SKM-1 (cell line): ENCODE measurements around the gene POU2AF3.
"Not testable (repeated sequence)": the region's sequence is repeated elsewhere in the genome, so short reads cannot be mapped to it uniquely, and the experiment has no call there.

Experiments used
- DNase-seq: peaks from one replicate; lab custom pipeline; 2025; ENCODE audit not compliant: unreplicated experiment; lab: John Stamatoyannopoulos, UW

The POU2AF3 gene

DNA sequence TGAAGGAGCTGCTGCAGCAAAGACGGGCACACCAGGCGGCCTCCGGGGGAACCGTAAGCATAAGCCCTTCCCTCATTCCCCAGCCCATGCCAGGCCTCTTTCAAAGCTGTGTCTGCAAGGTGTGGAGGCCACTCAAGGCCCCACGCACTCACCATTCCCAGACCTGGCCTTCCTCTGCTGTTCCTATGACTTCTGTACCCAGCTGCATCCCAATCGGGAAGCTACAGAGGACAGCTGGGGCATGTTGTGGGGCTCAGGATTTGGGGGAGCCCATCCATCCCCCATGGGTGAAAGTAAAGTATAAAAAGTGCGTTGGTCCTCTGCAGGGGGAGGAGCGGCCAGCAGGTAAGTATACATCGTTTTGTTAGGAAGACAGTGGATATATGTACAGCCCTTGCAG, 2.2 kb downstream of the POU2AF3 start:
- DNase-seq = no peak

DNA sequence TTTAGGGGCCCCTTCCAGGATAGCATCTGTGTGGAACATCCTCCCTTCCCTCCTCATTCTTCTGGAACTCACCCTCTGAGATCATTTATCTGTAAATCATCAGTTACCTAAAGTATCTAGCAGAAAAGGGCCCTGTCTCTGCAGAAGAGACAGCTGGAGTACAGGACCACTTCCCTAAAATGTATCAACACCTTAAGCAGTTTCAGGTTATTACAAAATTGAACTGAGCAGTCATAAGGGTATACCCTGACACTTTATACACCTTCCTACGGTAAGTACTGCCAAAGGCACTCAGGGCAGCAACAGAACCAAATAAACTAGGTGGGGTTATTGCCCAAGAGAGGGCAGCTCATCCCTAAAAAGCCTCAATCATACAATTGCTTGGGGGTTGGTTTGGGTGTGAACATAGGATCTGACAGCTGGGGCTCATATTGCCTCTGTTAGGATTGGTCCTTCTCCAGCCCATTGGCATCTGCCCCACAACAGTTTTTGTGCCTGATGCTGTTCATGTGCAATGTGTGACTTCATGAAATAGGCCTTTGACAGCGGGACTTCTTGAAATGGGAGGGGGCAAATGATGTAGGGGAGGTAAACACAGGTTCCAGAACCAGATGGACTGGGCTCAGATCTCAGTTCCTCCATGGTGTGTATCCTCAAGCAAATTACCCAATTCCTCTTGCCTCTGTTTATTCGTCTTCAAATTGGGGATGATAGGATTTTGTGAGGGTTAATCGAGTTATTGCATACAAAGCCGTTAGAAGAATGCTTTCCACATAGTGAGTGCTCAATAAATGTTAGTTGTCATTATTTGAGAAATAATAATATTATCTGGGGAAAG, 2.9 kb downstream of the POU2AF3 start:
- DNase-seq = no peak

DNA sequence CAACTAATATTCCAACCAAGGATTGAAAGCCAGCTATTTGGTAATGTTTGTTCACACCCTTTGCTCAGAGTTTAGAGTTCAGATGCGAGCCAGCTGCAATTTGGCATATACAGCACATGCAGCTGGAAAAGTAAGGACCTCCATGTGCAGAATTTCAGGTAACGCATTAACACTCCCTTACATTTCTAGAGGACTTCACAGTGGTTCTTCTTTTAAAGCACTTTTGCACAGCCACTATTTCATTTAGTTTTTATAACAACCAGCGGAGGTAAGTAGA, 3.4 kb downstream of the POU2AF3 start:
- no peak for DNase-seq

DNA sequence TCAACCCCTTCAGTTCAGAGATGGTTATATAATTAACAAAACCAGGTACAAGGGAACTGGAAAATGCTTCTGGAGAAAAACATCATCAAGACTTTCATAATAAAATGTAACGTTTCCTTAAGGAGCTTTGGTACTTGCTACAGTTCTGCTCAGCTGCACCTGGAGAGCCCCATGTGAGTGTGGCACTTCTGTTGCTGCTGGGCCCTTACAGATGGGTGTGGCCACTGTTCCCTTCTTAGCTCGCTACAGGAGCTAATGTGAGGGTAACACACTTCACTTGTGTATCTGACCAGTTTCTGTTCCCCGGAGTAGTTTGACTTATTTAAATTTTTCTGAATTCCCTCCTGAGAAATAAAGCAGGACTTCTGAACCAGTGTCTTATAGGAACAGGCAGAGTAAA, 4.0 kb downstream of the POU2AF3 start:
- no peak for DNase-seq

DNA sequence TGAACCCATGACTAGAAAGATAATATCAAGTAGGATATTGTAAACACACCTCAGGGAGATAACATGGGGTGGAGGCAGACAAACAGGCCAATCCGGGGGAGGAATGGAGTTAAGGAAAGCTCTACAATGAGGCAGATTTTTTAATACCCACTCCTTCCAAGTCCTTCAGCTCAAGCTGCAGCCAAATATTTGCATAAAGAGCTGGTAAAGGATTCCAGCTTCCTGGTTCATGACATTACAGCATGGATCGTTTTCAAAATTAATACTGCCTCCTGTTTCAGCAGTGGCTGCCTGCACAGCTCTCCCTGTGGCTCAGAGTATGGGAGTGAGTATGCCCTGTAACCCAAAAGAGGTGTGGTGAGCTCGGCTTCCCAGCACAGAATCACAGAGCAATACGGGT, 5.1 kb downstream of the POU2AF3 start:
- no peak for DNase-seq

DNA sequence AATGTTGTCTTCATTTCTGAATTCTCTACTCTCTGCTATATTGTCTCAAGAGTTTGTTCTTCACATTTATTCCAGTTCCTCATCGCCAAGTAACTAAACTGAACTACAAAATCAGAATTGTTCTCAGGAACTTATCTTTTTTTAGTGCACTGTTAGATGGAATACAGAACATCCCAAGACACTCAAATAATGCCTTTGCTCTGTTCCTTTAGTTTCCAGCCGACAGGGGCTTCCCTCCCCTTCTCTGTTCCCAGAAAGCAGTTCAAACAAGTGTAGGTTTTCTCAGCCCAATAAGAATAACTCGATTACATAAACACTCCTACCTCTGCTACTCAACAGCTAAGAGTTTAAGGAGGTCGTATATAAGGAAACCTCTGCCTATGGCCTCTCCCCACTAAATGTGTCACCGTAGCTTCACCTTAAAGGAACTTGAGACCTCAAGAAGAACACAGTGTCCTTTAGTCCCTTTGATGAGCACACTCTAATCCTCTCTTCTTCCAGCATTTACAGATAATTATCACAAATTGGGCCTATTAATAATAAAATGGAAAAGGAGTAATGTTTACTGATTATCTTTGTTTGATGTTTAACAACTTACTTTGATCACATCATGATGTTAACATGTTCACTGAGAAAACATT, 6.9 kb downstream of the POU2AF3 start:
- no peak for DNase-seq

DNA sequence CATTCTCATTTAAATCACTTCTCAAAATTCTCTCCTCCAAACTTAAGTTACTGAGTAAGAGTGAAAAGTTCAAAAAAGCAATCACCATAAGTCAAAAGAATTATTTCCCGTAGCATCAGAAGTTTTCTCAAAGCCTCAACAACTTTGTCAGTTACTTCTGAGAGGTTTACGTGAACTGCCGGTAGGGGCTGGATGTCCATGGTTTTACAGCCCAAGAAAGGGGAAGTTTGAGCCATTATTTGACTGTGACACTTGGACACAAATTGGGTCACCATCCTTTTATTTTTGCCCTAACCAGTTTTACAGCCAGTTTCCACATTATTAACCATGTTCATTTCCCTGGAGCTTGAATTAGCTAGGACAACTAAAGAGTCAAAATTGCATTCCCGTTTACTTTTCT, 7.5 kb downstream of the POU2AF3 start:
- no peak for DNase-seq

DNA sequence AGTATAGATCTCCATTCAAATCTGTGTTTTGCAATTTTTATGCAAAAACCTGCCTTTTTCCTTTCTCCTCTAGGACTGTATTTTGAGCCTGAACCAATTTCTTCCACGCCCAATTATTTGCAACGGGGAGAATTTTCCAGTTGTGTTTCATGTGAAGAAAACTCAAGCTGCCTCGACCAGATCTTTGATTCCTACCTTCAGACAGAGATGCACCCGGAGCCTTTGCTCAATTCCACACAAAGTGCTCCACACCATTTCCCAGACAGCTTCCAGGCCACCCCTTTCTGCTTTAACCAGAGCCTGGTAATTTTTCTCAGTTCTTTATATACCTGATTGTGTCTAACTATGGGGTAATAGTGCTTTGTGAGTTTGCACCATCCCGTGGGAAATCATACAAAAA, 8.0 kb downstream of the POU2AF3 start:
- no peak for DNase-seq

DNA sequence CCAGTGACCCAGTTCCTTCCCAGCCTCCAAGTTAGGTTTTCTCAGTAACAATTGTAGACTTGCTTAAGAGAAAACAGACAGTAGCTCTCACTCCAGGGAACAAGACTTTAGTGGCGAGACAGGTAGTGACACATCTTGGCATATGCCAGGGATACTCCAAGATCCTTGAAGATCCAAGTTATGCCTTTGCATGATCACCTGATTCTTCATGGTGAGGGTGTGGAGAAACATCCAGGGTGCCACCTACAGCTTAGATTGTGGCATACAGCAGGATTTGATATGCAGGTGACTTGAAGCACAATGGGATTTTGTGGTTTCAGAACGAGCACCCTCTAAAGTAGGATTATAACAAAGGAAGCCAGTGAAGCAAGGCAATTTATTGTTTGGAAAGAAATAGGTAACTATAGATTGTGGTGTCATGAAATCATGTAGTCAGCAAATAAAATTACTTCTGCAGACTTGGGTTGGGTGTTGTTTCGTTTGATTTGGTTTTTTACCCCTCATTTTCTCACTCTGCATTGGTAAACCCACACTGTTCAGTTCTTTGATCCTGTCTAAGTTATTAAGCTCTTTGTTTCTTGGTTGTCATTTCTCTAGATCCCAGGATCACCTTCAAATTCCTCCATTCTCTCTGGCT, 9.2 kb downstream of the POU2AF3 start:
- DNase-seq = no peak

DNA sequence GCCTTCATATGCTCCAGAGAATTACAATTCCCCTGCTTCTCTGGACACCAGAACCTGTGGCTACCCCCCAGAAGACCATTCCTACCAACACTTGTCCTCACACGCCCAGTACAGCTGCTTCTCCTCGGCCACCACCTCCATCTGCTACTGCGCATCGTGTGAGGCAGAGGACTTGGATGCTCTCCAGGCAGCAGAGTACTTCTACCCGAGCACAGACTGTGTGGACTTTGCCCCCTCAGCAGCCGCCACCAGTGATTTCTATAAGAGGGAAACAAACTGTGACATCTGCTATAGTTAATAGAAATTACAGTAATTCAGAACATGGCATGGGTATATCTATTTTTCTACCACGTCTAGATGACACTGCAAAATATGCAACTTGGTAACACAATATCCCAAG, 9.8 kb downstream of the POU2AF3 start:
- DNase-seq = no peak

DNA sequence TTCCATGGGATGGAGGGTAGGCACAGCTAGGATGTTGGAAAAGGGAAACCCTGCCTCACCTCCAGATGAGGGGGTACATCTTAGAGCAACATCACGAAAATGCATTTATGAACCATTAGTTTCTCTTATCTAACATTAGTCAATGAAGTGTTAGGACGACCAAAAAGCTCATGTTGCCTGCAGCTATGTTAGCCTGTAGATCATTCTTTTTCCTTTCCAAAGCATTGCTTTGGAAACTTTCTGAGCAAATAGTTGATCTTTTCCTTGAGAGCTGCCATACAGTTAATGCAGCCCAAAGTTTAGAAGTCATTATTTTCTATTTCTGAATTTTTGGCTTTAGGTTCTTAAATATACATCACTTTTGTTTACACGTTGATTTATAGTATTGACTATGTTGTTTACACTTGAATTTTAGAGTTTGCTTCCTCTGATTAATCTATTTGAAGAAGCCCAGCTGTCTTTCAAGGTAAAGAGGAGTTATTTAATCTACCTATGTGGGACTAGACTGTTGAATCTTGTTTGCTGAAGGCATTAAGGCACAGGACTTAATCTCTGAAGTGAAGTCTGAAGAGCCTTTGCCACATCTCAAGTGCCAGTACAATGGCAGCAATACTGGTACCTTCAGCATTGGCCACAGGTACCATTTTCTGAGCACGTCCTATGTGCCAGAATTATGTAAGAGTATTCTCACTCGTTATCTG, 11.0 kb downstream of the POU2AF3 start:
- DNase-seq = no peak

DNA sequence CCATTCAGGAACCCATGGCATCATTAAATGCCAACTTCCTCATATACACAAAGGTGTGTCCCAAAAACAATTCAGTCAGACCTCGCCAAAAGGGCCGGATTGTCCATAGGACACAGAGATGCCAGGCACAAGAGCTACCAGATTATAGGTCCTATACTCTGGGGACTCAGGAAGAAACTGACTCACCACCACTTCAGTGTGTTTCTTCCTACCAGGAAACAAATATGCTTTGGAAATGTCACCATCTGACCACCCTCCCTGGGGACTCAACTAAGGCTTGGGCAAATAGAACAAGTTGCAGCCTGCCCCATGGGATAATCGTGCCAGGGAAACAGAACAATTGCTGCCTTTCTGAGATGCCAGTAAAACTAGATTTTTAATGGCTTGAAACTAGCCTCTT, 11.7 kb downstream of the POU2AF3 start:
- no peak for DNase-seq

DNA sequence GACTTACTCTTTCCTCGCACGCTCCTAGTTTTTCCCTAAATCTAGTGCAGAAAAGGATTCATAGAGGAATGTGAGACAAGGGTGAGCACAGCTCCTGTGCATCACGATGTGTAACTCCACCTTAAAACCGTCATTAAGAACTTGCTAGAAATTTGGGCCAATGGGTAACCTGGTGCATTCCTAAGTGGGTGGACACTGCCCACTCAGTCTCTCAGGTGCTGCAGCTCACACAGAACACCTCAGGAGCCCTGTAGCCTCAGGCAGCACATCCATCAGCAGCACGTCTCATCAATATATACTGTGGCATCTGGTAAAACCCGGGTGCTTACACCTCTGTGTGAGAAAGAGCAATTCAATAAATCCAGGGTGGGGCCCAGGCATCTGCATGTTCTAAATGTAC, 12.4 kb downstream of the POU2AF3 start:
- DNase-seq = no peak

DNA sequence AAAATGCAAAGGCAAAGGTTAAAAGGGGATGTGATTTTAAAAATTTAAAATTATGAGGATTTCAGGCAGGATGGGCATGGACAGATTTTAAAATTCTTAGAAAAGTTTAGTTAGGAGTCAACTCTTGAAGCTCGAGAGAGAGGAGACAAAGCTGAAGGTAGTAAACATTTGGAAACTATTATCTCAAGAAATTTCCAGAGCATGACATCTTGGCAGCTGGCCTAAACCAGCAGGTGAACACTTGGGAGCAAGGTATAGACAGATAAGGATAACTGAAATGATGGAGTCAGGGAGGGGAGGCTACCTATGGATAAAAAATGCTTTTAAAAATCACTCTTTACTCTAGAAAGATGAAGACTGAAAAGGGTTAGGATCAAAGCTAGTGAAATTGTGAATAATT, 13.7 kb downstream of the POU2AF3 start:
- no peak for DNase-seq

DNA sequence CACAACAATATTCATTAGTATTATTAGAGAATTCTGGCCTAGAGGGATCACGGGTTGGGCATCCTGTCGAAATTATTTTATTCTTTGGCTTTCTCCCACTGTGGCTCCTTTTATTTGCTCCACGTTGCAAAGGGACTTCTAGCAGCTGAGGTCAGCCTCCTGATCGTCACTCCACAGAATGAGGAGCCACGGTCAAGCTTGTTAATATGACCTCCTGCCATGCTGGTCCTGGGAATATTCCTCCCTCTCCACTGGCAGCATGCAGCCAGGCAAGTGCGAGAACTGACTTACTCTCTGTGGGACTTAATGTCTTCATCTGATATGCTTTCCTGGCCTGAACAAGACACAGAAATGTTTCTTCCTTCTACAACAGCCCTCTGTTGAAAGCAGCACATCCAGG, 20.9 kb downstream of the POU2AF3 start:
- DNase-seq = no peak

DNA sequence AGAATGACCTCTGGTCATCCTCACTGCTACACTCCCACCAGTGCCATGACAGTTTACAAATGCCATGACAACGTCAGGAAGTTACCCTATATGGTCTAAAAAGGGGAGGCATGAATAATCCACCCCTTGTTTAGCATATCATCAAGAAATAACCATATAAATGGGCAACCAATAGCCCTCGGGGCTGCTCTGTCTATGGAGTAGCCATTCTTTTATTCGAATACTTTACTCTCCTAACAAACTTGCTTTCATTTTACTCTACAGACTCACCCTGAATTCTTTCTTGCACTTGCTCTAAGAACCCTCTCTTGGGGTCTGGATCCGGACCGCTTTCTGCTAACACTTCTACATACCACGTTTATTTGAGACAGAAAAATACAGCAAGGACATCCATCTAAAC, 21.9 kb downstream of the POU2AF3 start:
- not testable (repeated sequence) for DNase-seq

DNA sequence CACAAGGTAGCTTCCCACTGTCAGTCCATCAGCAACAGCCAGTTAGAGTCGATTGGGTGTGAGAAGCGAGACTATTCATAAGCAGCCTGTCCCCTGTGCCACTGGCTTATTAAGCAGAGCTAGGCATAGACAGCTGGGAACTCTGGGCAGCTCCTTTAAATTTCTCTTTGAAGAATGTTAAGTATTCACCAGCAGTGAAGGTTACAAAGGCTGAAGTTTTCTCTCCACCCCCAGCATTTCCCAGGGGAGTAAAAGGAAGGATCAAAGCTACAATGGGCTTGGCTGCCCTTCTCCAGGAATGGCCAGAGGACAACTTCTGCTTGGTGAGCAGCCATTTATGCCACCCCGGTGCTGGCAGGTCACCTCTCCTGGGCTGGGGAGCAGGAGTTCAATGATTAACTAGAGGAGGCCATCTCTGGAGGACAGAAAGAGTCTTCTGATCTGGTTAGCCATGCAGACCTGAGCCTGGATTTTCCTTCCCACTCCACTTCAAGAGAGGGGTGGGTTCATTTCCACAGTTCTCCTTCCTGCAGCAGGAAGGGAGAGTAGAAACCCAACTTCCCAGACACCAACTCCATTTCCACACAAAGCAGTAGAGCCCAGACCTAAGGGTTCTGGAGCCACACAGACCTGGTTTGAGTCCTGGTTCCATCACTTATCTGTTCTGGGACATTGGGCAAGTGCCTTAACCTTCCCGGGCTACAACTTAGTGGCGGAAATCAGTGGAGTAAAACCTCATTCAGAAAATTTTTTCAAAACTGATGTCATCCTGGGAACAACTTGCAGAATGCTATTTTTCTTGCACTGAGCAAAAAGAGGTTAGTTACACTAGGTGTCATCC, 22.6 kb downstream of the POU2AF3 start:
- no peak for DNase-seq

DNA sequence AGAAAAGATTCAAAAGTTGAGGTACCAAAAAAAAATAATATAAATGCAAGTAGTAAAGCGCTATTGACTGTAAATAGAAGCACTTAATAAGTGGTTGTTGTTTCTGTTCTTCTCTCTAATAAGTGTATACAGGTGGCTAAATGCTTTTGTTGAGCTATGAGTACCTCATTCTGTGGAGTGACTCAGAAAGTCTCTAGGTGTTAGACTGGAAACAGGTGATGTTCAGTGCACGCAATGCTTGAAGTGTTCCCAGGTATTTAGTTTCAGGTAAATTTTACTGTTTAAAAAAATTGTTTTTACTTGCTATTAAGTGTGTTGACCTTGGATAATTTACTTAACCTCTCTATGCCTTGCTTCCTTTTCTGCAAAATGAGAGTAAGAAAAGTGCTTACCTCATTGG, 24.2 kb downstream of the POU2AF3 start:
- no peak for DNase-seq

DNA sequence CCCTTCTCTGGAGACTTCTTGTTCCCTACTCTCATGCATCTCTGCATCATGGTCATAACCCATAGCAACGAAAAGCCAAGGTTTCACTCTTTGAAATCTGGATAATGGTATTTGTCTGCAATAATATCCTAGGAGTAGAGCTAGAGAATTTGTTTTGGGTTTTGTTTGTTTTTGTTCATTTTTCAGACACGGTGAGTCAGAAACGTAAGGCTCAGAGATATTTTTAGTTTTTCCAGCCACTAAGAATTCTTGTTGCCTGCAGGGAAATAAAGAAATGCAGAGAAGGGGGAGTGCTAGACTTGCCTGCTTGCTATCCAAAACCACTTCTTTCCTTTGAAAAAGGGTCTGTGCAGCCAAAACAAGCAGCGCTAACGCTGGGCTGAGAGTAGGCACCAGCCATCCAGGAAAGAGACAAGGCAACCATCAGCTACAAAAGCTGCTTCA, 26.0 kb downstream of the POU2AF3 start:
- DNase-seq = no peak

DNA sequence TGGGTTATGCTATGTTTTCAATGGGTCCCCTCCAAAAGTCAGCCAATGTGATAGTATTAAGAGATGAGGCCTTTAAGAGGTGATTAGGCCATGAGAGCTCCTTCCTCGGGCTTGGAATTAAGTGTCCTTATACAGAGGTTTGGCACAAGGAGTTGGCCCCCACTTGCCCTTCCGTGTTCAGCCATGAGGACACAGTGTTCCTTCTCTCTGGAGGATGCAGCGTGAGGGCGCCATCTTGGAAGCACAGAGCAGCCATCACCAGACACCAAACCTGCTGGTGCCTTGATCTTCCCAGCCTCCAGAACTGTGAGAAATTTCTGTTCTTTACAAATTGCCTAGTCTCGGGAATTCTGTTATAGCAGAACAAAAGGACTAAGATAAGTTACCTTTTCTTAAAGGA, 26.9 kb downstream of the POU2AF3 start:
- no peak for DNase-seq

DNA sequence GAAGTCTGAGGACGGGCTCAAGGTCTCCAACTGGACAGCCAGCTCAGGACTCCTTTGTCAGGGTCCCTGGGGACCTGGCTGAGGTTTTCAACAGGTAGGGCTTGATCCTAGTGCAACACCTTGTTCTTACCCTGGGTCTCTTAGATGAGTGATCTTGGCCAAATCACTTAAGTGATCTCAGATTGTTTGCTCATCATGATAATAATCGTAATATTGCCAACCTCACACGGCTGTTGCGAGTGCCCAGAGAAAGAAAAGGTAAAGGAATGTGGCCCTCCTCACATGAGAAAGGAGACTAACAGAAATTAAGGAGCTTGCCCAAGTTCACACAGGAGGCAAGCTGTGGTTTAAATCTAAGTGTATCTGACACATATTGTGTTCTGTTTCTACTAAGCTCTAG, 28.5 kb downstream of the POU2AF3 start:
- no peak for DNase-seq
